ENCODE results near the gene SIGLEC1.

SIGLEC1 gene

GRCh38 chr20:3677733-3678132 lies 34.7 kb downstream of the SIGLEC1 start:
- no peaks in the 10 kb centered on the region for H3K9me3 ChIP-seq (ENCODE audit: control insufficient read depth, insufficient read depth, low read length)
- H3K9ac ChIP-seq (ENCODE audit: low read depth, low read length) = no peak overlapping the region
- no peaks in the 10 kb centered on the region; the same call in 1 of the 2 replicates for H3K4me1 ChIP-seq (ENCODE audit: insufficient read depth, low read length)
- no peaks in the 10 kb centered on the region for H3K36me3 ChIP-seq (ENCODE audit: insufficient read depth, low read length)

GRCh38 chr20:3674995-3675900 lies 37.2 kb downstream of the SIGLEC1 start:
- Histone ChIP-seq H3K4me1 (ENCODE audit: insufficient read depth, low read length) (peaks cover under 1% of the 10 kb centered on the region; the same call in 1 of the 2 replicates), H3K36me3 (ENCODE audit: insufficient read depth, low read length) (no peaks in the 10 kb centered on the region), H3K9ac (ENCODE audit: low read depth, low read length) (no peak overlapping the region), H3K9me3 (ENCODE audit: control insufficient read depth, insufficient read depth, low read length) (no peaks in the 10 kb centered on the region)

GRCh38 chr20:3674447-3674846 lies 38.0 kb downstream of the SIGLEC1 start:
- H3K9ac ChIP-seq (ENCODE audit: low read depth, low read length) = no peak overlapping the region
- no peaks in the 10 kb centered on the region for H3K36me3 ChIP-seq (ENCODE audit: insufficient read depth, low read length)
- no peaks in the 10 kb centered on the region for H3K9me3 ChIP-seq (ENCODE audit: control insufficient read depth, insufficient read depth, low read length)
- H3K4me1 ChIP-seq (ENCODE audit: insufficient read depth, low read length) = peaks cover 5% of the 10 kb centered on the region; the same call in 1 of the 2 replicates

- H3K36me3 ChIP-seq (ENCODE audit: insufficient read depth, low read length) = no peaks in the 10 kb centered on the region
- no peak overlapping the region for H3K9ac ChIP-seq (ENCODE audit: low read depth, low read length)
- peaks cover 5% of the 10 kb centered on the region; the same call in 1 of the 2 replicates for H3K4me1 ChIP-seq (ENCODE audit: insufficient read depth, low read length)
- H3K9me3 ChIP-seq (ENCODE audit: control insufficient read depth, insufficient read depth, low read length) = no peaks in the 10 kb centered on the region
Observed at GRCh38 chr20:3673221-3674070, 39.0 kb downstream of the SIGLEC1 start.

GRCh38 chr20:3672547-3673171 lies 39.7 kb downstream of the SIGLEC1 start:
- Histone ChIP-seq H3K4me1 (ENCODE audit: insufficient read depth, low read length) (peaks cover 5% of the 10 kb centered on the region; the same call in 1 of the 2 replicates), H3K9ac (ENCODE audit: low read depth, low read length) (no peak overlapping the region; the same call in 1 of the 2 replicates), H3K9me3 (ENCODE audit: control insufficient read depth, insufficient read depth, low read length) (no peaks in the 10 kb centered on the region), H3K36me3 (ENCODE audit: insufficient read depth, low read length) (no peaks in the 10 kb centered on the region)

- Histone ChIP-seq H3K9ac (ENCODE audit: low read depth, low read length) (no peak overlapping the region), H3K4me1 (ENCODE audit: insufficient read depth, low read length) (peaks cover 9% of the 10 kb centered on the region; the same call in 1 of the 2 replicates), H3K9me3 (ENCODE audit: control insufficient read depth, insufficient read depth, low read length) (no peaks in the 10 kb centered on the region), H3K36me3 (ENCODE audit: insufficient read depth, low read length) (no peaks in the 10 kb centered on the region)
Observed at GRCh38 chr20:3671986-3672546, 40.3 kb downstream of the SIGLEC1 start.

GRCh38 chr20:3670945-3671344 lies 41.5 kb downstream of the SIGLEC1 start:
- Histone ChIP-seq H3K4me1 (ENCODE audit: insufficient read depth, low read length) (peaks cover 11% of the 10 kb centered on the region; the same call in 1 of the 2 replicates), H3K9me3 (ENCODE audit: control insufficient read depth, insufficient read depth, low read length) (no peaks in the 10 kb centered on the region), H3K36me3 (ENCODE audit: insufficient read depth, low read length) (no peaks in the 10 kb centered on the region), H3K9ac (ENCODE audit: low read depth, low read length) (no peak overlapping the region)

- Histone ChIP-seq H3K36me3 (ENCODE audit: insufficient read depth, low read length) (no peaks in the 10 kb centered on the region), H3K9ac (ENCODE audit: low read depth, low read length) (no peak overlapping the region), H3K4me1 (ENCODE audit: insufficient read depth, low read length) (peaks cover 11% of the 10 kb centered on the region; the same call in 1 of the 2 replicates), H3K9me3 (ENCODE audit: control insufficient read depth, insufficient read depth, low read length) (no peaks in the 10 kb centered on the region)
Observed at GRCh38 chr20:3670511-3670910, 41.9 kb downstream of the SIGLEC1 start.

GRCh38 chr20:3669710-3670367 lies 42.6 kb downstream of the SIGLEC1 start:
- Histone ChIP-seq H3K4me1 (ENCODE audit: insufficient read depth, low read length) (peaks cover 11% of the 10 kb centered on the region; the same call in 1 of the 2 replicates), H3K36me3 (ENCODE audit: insufficient read depth, low read length) (no peaks in the 10 kb centered on the region), H3K9ac (ENCODE audit: low read depth, low read length) (no peak overlapping the region), H3K9me3 (ENCODE audit: control insufficient read depth, insufficient read depth, low read length) (no peaks in the 10 kb centered on the region)

GRCh38 chr20:3667434-3668037 lies 44.9 kb downstream of the SIGLEC1 start:
- Histone ChIP-seq H3K36me3 (ENCODE audit: insufficient read depth, low read length) (no peaks in the 10 kb centered on the region), H3K4me1 (ENCODE audit: insufficient read depth, low read length) (peaks cover 11% of the 10 kb centered on the region; the same call in 1 of the 2 replicates), H3K9me3 (ENCODE audit: control insufficient read depth, insufficient read depth, low read length) (no peaks in the 10 kb centered on the region), H3K9ac (ENCODE audit: low read depth, low read length) (no peak overlapping the region)

- Histone ChIP-seq H3K4me1 (ENCODE audit: insufficient read depth, low read length) (peaks cover 6% of the 10 kb centered on the region; the same call in 1 of the 2 replicates), H3K9me3 (ENCODE audit: control insufficient read depth, insufficient read depth, low read length) (no peaks in the 10 kb centered on the region; the same call in 1 of the 2 replicates), H3K36me3 (ENCODE audit: insufficient read depth, low read length) (no peaks in the 10 kb centered on the region), H3K9ac (ENCODE audit: low read depth, low read length) (no peak overlapping the region)
Observed at GRCh38 chr20:3663858-3664257, 48.5 kb downstream of the SIGLEC1 start.

GRCh38 chr20:3663031-3663701 lies 49.2 kb downstream of the SIGLEC1 start, which contains the start of gene GFRA4:
GFRA4 (minus strand) TSS chr20:3663399; CDS start chr20:3663399, 0 bp downstream.
- Histone ChIP-seq H3K4me1 (ENCODE audit: insufficient read depth, low read length) (peaks cover 6% of the 10 kb centered on the region; the same call in 1 of the 2 replicates), H3K9ac (ENCODE audit: low read depth, low read length) (no peak within 1 kb of the TSS), H3K36me3 (ENCODE audit: insufficient read depth, low read length) (no peaks in the 10 kb centered on the region), H3K9me3 (ENCODE audit: control insufficient read depth, insufficient read depth, low read length) (no peaks in the 10 kb centered on the region; the same call in 1 of the 2 replicates)

Measured in ES-I3 (cell line).